Frontal cortex (tissue), 4 donors: ENCODE results near the gene NETO2. TPM values are rescaled to one million over a fixed set of nuclear protein-coding genes. Genes with fewer than 3 reads are reported as not detected.
"Not testable (repeated sequence)": the region's sequence is repeated elsewhere in the genome, so short reads cannot be mapped to it uniquely, and the experiment has no call there.

Experiments used
- DNase-seq, 2 donors: peaks; one replicate each; pipeline ENCODE4 v3.0.0; 2012; ENCODE audit warnings: low spot score in 2 of 2
- FAIRE-seq: peaks from 2 replicates; lab custom pipeline; 2012; peaks lifted over from hg19 to GRCh38; lab: Jason Lieb, UNC
- total RNA-seq: library from RNA; depleted of rRNA; stranded (reverse); fragments of >200 nt; gene quantifications from one replicate; pipeline ENCODE4 v1.2.3, GENCODE V29; 2014
- donor health status: control.
- donor health status: control.
- donor health status: control.

The NETO2 gene, protein sequence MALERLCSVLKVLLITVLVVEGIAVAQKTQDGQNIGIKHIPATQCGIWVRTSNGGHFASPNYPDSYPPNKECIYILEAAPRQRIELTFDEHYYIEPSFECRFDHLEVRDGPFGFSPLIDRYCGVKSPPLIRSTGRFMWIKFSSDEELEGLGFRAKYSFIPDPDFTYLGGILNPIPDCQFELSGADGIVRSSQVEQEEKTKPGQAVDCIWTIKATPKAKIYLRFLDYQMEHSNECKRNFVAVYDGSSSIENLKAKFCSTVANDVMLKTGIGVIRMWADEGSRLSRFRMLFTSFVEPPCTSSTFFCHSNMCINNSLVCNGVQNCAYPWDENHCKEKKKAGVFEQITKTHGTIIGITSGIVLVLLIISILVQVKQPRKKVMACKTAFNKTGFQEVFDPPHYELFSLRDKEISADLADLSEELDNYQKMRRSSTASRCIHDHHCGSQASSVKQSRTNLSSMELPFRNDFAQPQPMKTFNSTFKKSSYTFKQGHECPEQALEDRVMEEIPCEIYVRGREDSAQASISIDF
- total RNA-seq: 169 TPM

DNA sequence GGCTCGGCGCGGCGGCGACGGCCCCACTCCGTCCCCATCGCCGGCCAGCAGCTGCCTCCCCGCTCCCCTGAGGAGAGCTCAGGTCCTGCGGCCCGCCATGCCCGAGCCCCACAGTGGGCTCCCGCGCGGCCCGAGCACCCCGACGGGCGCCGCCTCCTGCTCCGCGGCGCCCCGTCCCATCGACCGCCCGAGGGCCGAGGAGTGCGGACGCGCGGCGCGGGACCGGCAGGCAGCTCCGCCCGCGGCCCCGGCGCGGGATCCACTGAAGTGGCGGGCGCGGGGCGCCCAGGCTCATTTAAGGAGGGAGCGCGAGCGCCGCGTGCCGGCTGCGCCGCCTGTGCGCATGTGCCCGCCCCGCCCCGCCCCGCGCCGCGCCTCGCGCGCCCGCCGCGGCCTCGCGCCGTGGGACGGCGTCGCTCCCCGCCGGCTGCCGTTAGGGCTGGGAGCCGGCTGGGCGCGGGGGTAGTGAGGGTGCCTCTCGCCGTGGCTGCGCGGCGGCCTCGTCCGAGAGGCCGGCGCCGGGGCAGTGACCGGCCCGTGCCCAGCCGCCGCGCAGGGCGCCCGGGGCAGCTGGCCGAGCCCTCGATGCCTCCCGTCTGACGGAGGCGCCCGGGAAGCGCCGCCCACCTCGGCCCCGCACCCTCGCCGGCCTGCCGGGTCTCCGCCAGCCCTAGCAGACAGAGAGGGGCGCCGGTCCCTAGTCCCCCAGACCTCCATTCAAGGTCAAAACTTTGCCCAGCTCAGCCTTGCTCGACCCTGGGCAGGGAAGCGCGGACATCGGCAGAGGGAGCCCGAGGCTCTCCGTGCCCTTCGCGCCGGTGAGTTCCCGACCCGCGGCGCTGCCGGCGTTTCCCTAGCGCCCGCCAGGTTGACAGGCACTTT, at the start of gene NETO2:
TSS of gene NETO2 (minus strand) at position 269 of the 882 bp plus-strand sequence. CDS start 333 bp downstream, outside the sequence.
- DNase-seq (peak; percentile 72 to 81), FAIRE-seq (no peak)

DNA sequence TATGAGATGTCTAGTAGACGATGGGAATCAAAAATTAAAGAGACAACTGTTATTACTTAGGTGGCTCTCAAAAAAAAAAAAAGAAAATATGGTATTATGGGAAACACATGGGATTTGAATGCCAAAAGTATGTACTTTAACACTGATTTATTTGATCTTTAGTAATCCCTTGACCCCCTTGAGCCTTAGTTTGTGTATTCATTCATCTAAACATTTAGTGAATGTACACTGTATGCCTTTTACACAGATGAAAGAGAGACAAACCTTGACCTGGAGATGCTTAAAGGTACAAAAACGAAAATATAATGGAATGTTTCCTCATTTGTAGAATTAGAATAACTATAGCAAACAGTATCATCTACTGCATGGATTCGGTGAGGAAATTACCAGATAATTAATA, 38.6 kb upstream of the NETO2 start:
- FAIRE-seq (no peak), DNase-seq (no peak)

DNA sequence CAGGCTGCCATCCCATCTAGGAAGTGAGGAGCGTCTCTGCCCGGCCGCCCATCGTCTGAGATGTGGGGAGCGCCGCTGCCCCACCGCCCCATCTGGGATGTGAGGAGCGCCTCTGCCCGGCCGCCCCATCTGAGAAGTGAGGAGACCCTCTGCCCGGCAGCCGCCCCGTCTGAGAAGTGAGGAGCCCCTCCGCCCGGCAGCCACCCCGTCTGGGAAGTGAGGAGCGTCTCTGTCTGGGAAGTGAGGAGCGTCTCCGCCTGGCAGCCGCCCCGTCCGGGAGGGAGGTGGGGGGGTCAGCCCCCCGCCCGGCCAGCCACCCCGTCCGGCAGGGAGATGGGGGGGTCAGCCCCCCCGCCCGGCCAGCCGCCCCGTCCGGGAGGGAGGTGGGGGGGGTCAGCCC, 37.3 kb upstream of the NETO2 start:
- not testable (repeated sequence) for FAIRE-seq, DNase-seq

DNA sequence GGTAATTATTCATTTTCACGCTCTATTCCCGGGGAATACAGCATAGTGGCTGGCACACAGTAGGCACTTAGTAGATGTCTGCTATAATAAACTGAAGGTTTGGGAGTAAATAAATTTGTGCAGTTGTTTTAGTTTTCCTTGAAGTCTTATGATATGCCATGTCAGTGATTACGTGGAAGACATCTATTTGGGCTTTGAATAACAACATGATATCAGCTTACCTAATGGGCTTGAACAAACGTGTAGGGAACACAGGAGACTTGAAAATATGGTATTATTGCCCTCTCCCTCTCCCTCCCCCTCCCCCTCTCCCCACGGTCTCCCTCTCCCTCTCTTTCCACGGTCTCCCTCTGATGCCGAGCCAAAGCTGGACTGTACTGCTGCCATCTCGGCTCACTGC, 36.3 kb upstream of the NETO2 start:
- FAIRE-seq: no peak
- no peak for DNase-seq

DNA sequence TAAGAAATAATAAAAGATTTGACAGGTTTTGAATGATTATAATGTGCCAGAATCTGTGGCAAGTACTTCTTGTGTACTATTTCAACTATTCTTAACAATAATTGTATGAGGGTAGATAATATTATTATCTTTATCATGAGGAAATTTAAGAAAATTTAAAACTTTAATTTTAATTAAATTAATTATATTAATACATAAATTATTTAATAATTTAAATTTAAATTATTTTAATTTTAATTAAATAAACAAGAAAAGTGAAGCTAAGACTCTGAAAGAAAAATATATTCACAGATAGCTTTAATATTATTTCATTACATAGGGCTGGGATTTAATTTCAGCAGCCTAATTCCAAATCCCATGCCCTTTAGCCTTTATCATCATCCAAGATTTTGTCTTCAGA, 31.4 kb upstream of the NETO2 start:
- FAIRE-seq (peak; percentile 96), DNase-seq (no peak)

DNA sequence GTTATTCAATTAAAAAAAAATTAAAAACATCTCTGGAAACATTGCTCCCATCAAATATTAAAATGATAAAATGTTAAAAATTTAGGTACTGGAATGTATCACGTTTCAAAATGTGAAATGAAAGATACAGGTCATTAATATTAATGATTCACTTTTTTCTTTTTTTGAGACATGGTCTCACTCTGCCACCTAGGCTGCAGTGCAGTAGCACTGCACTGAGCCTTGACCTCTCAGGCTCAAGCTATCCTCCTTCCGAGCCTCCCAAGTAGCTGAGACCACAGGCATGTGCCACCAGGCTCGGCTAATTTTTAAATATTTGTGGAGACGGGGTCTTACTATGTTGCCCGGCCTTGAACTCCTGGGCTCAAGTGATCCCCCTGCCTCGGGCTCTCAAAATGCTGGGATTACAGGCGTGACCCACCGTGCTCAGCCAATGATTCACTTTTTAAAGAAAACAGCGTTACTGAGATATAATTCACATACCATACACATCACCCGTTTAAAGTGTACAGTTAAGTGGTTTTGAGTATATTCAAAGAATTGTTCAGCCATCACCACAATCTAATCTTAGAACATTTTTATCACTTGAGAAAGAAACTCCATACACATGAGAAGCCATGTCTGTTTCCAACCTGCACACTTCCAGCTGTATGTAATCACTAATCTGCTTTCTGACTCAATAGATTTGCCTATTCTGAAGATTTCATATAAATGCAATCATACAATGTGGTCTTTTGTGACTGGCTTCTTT, 19.1 kb upstream of the NETO2 start:
- FAIRE-seq (no peak), DNase-seq (no peak)

DNA sequence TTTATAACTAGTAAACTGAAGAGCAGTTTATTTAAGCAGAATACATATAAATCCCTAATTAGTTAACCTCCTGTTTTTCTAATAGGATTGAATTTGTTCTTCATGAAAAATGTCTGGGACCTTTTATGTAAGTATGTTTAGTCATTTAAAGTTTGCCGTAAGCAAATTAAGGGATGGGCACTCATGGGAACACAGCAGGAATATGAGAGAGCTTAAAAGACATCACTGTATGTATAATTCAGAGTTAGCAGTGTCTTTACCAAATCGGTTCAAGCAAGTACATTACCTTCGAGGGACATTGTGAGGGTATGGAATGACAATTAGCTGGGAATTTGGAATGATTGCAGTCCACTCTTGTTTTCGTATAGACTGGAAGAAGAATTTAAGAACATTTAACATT, 17.7 kb upstream of the NETO2 start:
- FAIRE-seq (no peak), DNase-seq (no peak)

DNA sequence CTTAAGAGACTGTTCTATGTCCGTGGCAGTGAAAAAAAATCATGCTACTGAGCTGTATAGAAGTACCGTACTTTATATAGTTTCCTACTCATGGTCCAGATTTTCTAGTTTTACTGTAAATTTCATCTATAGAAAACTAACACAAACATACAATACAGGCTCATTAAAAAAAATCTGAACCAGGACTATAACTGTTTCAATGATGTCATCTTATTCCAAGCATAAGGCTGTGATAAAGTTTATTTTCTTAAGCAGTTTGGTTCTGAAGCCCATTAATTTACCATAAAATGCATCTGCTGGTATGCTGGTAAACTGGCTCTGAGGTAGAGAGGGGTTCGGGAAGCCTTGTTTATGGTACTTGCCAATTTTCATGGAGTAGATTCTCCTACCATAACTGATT, 16.7 kb upstream of the NETO2 start:
- no peak for FAIRE-seq
- DNase-seq: no peak

DNA sequence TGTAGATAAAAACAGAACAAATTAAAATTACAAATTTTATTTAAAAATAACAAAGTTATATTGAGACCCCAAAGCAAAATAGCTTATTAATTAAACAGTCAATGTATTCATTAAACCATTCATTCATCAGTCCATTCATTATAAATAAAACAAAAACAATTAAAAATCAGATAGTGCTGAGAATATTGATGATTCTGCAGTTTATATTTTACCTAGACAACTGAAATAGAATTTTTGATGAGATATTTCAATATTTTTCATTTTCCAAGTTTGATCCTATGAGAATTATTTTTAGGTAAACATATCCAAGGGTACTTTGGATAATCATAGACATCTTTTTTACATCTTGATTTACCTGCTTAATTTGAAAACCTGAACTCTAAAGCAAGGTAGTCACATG, 15.2 kb upstream of the NETO2 start:
- DNase-seq (no peak), FAIRE-seq (peak; percentile 51)

DNA sequence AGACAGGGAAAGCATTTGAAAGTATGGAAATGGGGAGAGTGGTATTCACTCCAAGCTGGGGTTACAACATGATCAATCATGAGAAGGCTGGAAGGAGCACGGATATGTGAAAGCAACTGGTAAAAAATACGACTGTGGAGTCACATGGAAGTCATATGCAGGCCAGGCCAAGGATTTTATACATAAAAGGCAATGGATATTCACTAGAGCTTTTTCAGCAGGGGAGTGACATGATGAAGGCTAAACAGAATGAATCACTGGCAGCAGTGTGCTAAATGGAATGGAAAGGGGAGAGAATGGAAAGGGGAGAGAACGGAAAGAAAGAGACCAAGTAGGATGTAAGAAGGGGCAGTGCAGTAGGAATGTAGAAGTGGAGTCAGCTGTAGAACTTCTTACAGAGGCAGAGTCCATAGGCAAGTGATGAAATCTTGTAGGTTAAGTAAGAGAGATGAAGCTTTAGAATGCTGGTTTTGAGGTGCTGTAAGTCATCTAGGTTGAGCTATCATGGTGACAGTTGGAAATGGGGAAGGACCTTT, 13.0 kb upstream of the NETO2 start:
- DNase-seq: no peak
- no peak for FAIRE-seq

DNA sequence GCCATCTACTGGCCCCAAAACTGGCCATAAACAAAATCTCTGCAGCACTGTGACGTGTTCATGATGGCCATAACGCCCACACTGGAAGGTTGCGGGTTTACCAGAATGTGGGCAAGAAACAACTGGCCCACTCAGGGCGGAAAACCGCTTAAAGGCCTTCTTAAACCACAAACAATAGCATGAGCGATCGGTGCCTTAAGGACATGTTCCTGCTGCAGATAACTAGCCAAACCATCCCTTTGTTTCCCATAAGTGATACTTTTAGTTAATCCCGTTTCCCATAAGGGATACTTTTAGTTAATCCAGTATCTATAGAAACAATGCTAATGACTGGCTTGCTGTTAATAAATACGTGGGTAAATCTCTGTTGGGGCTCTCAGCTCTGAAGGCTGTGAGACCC, 8.8 kb upstream of the NETO2 start:
- FAIRE-seq: not testable (repeated sequence)

DNA sequence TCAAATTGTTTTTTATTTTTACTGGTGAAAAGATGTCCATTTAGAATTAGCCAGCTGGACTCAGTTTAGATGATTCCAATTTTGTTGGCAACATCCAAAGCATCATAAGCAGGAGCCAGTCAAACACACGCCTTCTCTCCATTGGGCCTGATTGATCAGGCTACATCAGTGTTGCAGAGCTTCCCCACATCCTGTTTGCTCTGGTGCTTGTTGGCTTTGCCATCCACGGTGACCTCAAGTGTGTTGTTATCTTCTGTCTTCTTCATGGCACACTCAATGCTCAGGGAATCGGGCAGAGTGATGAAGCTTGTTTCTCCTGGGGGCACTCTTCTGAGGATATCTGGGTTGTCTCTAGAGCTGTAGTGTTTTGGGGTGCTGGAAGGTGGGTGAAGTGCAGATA, 6.3 kb upstream of the NETO2 start:
- DNase-seq (no peak), FAIRE-seq (no peak)

More for the DNA sequence above, 8.8 kb upstream of the NETO2 start:
- DNase-seq: not testable (repeated sequence)

DNA sequence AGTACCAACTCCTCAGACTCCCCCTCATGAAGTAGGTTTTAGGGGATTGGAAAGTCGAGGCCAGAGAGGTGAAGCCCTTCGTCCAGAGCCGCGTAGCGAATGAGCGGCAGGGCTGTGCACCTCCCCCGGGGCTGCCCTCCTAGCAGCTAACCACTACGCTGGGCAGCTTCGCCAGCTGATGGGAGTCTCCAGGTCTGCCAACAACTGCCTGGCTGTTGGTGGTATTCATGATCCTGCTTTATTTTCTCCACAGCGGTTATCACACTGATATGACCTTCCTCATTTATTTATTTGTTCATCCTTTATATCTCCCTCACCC, 773 bp upstream of the NETO2 start:
- FAIRE-seq: no peak
- no peak for DNase-seq

DNA sequence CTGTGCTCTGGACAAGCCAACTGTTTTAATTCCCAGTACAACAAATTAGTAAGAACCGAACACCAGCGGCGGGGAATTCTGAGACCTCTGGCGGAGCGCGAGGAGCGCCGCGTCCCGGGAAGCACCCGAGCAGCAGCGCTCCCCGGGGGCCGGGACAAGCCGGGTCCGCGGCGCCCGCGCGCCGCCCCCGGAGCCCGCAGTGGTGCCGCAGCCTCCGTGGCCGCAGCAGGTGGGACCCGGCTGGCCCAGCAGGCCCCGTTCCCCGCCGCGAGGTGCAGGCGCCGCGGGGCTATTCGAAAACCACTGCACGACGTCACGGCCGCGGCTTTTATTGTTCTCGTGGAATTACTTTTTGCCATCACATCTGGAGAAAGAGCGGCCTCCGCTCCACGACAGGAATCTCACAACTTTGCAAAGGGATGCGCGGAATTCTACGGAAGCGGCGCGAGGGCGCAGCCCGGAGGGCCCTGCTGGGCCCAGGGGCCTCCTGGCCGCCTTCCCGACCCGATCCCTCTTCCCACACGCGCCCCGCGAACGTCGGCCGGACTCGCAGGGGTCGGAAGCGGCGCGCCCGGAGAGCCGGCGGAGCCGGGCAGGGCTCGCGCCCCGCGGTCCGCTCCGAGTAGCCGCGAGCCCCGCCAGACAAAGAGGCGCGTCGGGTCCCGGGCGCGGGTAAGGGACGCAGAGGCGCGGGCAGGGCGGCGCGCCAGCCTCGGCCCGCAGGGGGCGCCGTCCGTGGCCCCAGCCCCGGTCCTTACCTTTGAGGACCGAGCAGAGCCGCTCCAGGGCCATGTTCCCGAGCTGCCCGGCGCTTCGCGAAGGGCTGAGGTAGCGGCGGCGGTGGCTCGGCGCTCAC, 696 bp downstream of the NETO2 start:
- no peak for FAIRE-seq
- peak; percentile 53 to 67 for DNase-seq

DNA sequence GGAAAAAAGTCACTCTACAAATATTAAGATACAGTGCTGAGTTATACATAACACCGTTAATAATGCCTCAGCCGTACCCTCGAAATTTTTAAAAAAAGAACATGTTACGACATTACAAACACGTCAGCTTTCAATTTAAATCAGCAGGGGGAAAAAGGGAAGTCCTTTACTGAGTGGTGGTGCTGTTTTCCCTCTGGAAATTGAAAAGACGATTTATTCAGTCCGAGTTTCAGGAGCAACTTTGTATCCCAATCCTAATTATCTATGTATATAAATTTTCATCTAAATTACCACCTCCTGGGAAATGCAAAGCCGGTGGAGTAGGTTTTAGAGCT, 1.3 kb downstream of the NETO2 start:
- peak; percentile 22 to 29 for DNase-seq
- no peak for FAIRE-seq

DNA sequence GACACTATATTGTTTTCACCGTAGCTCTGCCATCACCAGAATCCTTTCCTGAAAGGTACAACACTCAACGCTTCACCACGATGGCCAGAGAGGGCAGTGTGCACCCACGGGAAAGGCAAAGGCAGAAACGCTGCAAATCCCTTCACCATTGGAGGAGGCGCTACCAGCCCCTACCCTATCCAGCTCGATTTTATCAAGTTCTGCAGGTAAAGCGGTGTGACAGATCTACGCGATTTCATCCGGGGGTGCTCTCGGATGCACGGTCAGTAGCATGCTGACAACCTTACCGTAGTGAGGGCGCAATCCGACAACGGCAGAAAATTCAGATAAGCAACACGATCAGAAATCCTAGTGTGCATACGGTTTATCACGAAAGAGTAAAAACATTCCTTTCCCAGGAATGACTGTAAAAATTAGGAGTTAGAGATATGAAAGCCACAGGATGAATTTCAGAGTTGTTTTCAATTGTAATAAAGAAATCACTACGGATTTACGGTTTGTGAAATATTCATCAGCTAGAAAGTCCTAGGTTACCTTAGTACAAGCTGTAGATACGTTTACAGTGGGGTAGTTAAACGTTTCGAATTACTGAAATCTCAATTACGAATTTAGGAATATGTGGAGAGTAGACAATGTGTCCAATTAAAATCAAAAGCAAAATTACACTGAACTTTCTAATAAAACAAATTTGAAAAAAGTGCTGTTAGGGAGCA, 1.8 kb downstream of the NETO2 start:
- peak; percentile 36 for FAIRE-seq

DNA sequence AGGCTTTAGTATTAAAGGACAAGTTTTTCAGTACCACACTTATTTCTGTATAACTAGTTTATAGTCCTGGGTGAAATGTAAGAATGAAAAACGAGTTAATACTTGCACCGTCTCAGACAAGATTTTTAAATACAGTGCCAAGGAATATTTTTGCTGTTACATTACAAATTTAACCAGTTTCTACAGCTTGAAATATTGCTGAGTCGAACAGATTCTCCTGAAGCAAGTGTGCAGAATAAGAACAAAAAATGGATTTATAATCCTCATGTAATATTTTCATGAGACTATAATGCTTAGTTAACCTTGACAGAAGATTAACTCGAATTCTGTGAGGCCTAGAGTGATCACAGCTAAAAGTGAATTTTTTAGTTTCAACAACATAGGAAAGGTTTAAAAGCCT, 3.1 kb downstream of the NETO2 start:
- FAIRE-seq (no peak), DNase-seq (no peak)

More for the DNA sequence above, 1.8 kb downstream of the NETO2 start:
- peak; percentile 71 to 78 for DNase-seq

DNA sequence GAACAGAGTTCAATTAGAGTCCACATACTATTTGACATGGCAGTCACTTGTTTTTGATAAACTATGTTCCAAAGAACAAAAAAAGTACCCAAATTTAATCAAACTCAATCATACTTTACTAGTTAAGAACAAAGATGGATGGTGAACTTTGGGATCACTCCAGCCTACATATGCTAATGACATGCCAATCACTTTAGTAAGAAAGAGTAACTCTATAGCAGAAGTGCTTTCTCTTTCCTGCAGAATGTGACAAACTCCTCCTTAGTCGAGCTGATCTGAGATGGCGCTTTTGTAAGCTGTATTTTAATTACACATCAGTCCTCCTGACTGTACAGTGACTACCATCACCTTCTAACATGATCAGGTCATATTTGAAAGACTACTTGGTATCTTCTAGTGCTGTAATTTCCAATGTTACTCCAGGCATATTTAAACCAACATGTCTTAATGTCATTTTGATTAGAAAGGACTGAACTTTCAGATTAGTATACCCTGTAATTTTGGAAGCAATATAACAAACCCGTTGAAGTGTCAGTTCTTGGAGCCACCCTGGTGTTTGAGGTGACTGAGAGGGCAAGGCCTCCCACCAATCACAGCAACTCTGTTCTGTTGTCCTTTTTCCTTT, 4.1 kb downstream of the NETO2 start:
- FAIRE-seq (no peak), DNase-seq (no peak)
